ENCODE data around the gene FMN1.

GRCh38 chr15:32935139-32935538, 259.4 kb downstream of the FMN1 start:
- TF ChIP-seq CTCF (IDR thresholded peaks at IDR 0.05): no peak
- TF ChIP-seq POLR2A (IDR thresholded peaks at IDR 0.05): no peak

Data from testis (tissue), 2 donors.